Liver (tissue), 9 donors: ENCODE data around the gene IGF2R. TPM values are rescaled to one million over a fixed set of nuclear protein-coding genes. Genes with fewer than 3 reads are reported as not detected.
A peak's percentile ranks its signal among the peaks of the same experiment; 100 is the strongest.

Source experiments
- DNase-seq: peaks from one replicate; pipeline ENCODE4 v3.0.0-alpha.2; 2017; ENCODE audit warnings: low spot score
- H3K27ac ChIP-seq, 2 donors: one replicate each; pipeline ENCODE4 v1.7.0; 2013; ENCODE audit warnings: inconsistent platforms in 2 of 2, low read length in 2 of 2, control low read depth in 1 of 2, low read depth in 1 of 2, mild to moderate bottlenecking in 1 of 2
- H3K27me3 ChIP-seq, 4 donors: one replicate each; pipeline versions ENCODE4 v1.6.1 to v1.7.0; 2013; ENCODE audit warnings: low read length in 3 of 4, inconsistent platforms in 1 of 4, mild to moderate bottlenecking in 1 of 4, moderate library complexity in 1 of 4; ENCODE audit not compliant: control insufficient read depth in 4 of 4, insufficient read depth in 4 of 4
- H3K36me3 ChIP-seq, 4 donors: one replicate each; pipeline versions ENCODE4 v1.6.1 to v1.7.0; 2013; ENCODE audit warnings: low read length in 3 of 4, mild to moderate bottlenecking in 3 of 4, low read depth in 1 of 4, moderate library complexity in 1 of 4; ENCODE audit not compliant: control insufficient read depth in 4 of 4, insufficient read depth in 3 of 4
- H3K4me1 ChIP-seq, 4 donors: one replicate each; pipeline versions ENCODE4 v1.6.1 to v1.7.0; 2013; ENCODE audit warnings: low read length in 3 of 4, mild to moderate bottlenecking in 3 of 4, moderate library complexity in 1 of 4; ENCODE audit not compliant: control insufficient read depth in 4 of 4, insufficient read depth in 4 of 4
- H3K4me3 ChIP-seq, 3 donors: one replicate each; pipeline versions ENCODE4 v1.6.1 to v1.7.0; 2013; ENCODE audit warnings: low read length in 3 of 3, control low read depth in 1 of 3, low read depth in 1 of 3, mild to moderate bottlenecking in 1 of 3
- H3K9ac ChIP-seq, 2 donors: one replicate each; pipeline ENCODE4 v1.7.0; 2013; ENCODE audit warnings: low read length in 2 of 2, mild to moderate bottlenecking in 2 of 2, moderate library complexity in 2 of 2, control low read depth in 1 of 2, low read depth in 1 of 2
- H3K9me3 ChIP-seq, 4 donors: one replicate each; pipeline versions ENCODE4 v1.6.1 to v1.7.0; 2013; ENCODE audit warnings: low read length in 3 of 4; ENCODE audit not compliant: control insufficient read depth in 4 of 4
- ATF3 ChIP-seq: IDR thresholded peaks from 2 replicates; pipeline ENCODE4 v1.6.1; 2016; ENCODE audit warnings: antibody characterized with exemption
- EGR1 ChIP-seq, 2 donors: IDR thresholded peaks; 2 replicates each; pipeline ENCODE4 v1.6.1; 2016 to 2018; ENCODE audit warnings: antibody characterized with exemption in 2 of 2, low read depth in 2 of 2
- FOXA1 ChIP-seq: IDR thresholded peaks from 2 replicates; pipeline ENCODE4 v1.6.1; 2016; ENCODE audit warnings: antibody characterized with exemption
- FOXA2 ChIP-seq: IDR thresholded peaks from 2 replicates; pipeline ENCODE4 v1.6.1; 2016; ENCODE audit warnings: antibody characterized with exemption
- GABPA ChIP-seq, 2 donors: IDR thresholded peaks in 1 of 2; conservative IDR thresholded peaks in 1 of 2; 2 replicates each; pipeline ENCODE4 v1.6.1; 2016; ENCODE audit warnings: antibody characterized with exemption in 2 of 2, mild to moderate bottlenecking in 1 of 2, moderate library complexity in 1 of 2
- HNF4G ChIP-seq: IDR thresholded peaks from 2 replicates; pipeline ENCODE4 v1.6.1; 2016; ENCODE audit warnings: antibody characterized with exemption
- RAD21 ChIP-seq, 2 donors: IDR thresholded peaks; 2 replicates each; pipeline ENCODE4 v1.6.1; 2016; ENCODE audit warnings: antibody characterized with exemption in 2 of 2, mild to moderate bottlenecking in 2 of 2
- RXRA ChIP-seq, 2 donors: IDR thresholded peaks; 2 replicates each; pipeline ENCODE4 v1.6.1; 2017 to 2018; ENCODE audit warnings: antibody characterized with exemption in 2 of 2, mild to moderate bottlenecking in 1 of 2
- SP1 ChIP-seq: IDR thresholded peaks from 2 replicates; pipeline ENCODE4 v1.6.1; 2018; ENCODE audit warnings: antibody characterized with exemption, mild to moderate bottlenecking
- TAF1 ChIP-seq: conservative IDR thresholded peaks from 2 replicates; pipeline ENCODE4 v1.6.1; 2016; ENCODE audit warnings: antibody characterized with exemption, mild to moderate bottlenecking
- YY1 ChIP-seq: IDR thresholded peaks from 2 replicates; pipeline ENCODE4 v1.6.1; 2016; ENCODE audit warnings: antibody characterized with exemption, mild to moderate bottlenecking
- WGBS: extraction: QIAGEN DNeasy Blood & Tissue Kit; methylation state at CpG from one replicate; pipeline ENCODE4 v1.1.7; 2013; 5-methylcytosine and 5-hydroxymethylcytosine counted together
- polyA plus RNA-seq, 2 donors: library from polyadenylated mRNA; stranded (reverse) in 1 of 2; unstranded in 1 of 2; fragments of 200-250 nt in 1 of 2; fragments of >200 nt in 1 of 2; fragmentation: Nextera tagmentation in 1 of 2; extraction: Ambion mirVana in 1 of 2; gene quantifications; one replicate each; pipeline versions ENCODE4 v1.2.1 to v1.2.3, GENCODE V29; 2013 to 2015
- total RNA-seq, 2 donors: library from RNA; depleted of rRNA; stranded (reverse); fragments of >200 nt; gene quantifications; one replicate each; pipeline ENCODE4 v1.2.3, GENCODE V29; 2014
- TF ChIP-seq, protein P1 (sequence below): IDR thresholded peaks from 2 replicates; pipeline ENCODE4 v1.6.1; 2016; ENCODE audit warnings: antibody characterized with exemption
- TF ChIP-seq, protein P2 (sequence below): fragments of 150-350 bp; IDR thresholded peaks from 2 replicates; pipeline ENCODE4 v1.5.1; 2017; ENCODE audit warnings: improper control_type of control experiment, low read depth, low read length; ENCODE audit not compliant: missing input control
- TF ChIP-seq, protein P3 (sequence below): IDR thresholded peaks from 2 replicates; pipeline ENCODE4 v1.6.1; 2016; ENCODE audit warnings: antibody characterized with exemption, mild to moderate bottlenecking
- donor health status: healthy.
- donor health status: healthy.
- donor health status: healthy.
- donor health status: healthy.
- donor health status: healthy.

IGF2R gene
- total and polyA plus RNA-seq, 4 donors: 16.6 to 84.9 (median 45.7) TPM

- Histone ChIP-seq H3K4me1 (peaks cover 0 to 15% (median 9%) of the 10 kb centered on the region in 4 donors), H3K36me3 (peaks cover 23 to 60% (median 46%) of the 10 kb centered on the region in 4 donors), H3K27ac (no peak overlapping the region), H3K9me3 (no peaks in the 10 kb centered on the region), H3K9ac (no peak overlapping the region), H3K4me3 (no peak overlapping the region), H3K27me3 (no peaks in the 10 kb centered on the region)
- DNase-seq: peak; percentile 47
- WGBS: 57% methylated on average over 11 of the region's 11 CpGs
- TF ChIP-seq HNF4G: no peak
- TF ChIP-seq GABPA (IDR thresholded peaks at IDR 0.05 in 1 of 2, conservative IDR thresholded peaks at IDR 0.05 in 1 of 2): no peak
- TF ChIP-seq EGR1 (IDR thresholded peaks at IDR 0.05; ENCODE audit: low read depth in 2 of 2): no peak
- TF ChIP-seq RAD21 (IDR thresholded peaks at IDR 0.05): peak; percentile 71 to 82
- TF ChIP-seq YY1: no peak
- TF ChIP-seq RXRA (IDR thresholded peaks at IDR 0.05): peak in 1 of 2 donors; percentile 32
- TF ChIP-seq FOXA1: no peak
- TF ChIP-seq, protein P1, sequence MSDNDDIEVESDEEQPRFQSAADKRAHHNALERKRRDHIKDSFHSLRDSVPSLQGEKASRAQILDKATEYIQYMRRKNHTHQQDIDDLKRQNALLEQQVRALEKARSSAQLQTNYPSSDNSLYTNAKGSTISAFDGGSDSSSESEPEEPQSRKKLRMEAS: no peak
- no peak for TF ChIP-seq FOXA2
- TF ChIP-seq, protein P2, sequence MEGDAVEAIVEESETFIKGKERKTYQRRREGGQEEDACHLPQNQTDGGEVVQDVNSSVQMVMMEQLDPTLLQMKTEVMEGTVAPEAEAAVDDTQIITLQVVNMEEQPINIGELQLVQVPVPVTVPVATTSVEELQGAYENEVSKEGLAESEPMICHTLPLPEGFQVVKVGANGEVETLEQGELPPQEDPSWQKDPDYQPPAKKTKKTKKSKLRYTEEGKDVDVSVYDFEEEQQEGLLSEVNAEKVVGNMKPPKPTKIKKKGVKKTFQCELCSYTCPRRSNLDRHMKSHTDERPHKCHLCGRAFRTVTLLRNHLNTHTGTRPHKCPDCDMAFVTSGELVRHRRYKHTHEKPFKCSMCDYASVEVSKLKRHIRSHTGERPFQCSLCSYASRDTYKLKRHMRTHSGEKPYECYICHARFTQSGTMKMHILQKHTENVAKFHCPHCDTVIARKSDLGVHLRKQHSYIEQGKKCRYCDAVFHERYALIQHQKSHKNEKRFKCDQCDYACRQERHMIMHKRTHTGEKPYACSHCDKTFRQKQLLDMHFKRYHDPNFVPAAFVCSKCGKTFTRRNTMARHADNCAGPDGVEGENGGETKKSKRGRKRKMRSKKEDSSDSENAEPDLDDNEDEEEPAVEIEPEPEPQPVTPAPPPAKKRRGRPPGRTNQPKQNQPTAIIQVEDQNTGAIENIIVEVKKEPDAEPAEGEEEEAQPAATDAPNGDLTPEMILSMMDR: peak; percentile 41
- no peak for TF ChIP-seq TAF1
- no peak for TF ChIP-seq ATF3
- TF ChIP-seq SP1: no peak
- TF ChIP-seq, protein P3, sequence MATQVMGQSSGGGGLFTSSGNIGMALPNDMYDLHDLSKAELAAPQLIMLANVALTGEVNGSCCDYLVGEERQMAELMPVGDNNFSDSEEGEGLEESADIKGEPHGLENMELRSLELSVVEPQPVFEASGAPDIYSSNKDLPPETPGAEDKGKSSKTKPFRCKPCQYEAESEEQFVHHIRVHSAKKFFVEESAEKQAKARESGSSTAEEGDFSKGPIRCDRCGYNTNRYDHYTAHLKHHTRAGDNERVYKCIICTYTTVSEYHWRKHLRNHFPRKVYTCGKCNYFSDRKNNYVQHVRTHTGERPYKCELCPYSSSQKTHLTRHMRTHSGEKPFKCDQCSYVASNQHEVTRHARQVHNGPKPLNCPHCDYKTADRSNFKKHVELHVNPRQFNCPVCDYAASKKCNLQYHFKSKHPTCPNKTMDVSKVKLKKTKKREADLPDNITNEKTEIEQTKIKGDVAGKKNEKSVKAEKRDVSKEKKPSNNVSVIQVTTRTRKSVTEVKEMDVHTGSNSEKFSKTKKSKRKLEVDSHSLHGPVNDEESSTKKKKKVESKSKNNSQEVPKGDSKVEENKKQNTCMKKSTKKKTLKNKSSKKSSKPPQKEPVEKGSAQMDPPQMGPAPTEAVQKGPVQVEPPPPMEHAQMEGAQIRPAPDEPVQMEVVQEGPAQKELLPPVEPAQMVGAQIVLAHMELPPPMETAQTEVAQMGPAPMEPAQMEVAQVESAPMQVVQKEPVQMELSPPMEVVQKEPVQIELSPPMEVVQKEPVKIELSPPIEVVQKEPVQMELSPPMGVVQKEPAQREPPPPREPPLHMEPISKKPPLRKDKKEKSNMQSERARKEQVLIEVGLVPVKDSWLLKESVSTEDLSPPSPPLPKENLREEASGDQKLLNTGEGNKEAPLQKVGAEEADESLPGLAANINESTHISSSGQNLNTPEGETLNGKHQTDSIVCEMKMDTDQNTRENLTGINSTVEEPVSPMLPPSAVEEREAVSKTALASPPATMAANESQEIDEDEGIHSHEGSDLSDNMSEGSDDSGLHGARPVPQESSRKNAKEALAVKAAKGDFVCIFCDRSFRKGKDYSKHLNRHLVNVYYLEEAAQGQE: no peak
Measured at GRCh38 chr6:160071805-160072690, 103.2 kb downstream of the IGF2R start.

DNA sequence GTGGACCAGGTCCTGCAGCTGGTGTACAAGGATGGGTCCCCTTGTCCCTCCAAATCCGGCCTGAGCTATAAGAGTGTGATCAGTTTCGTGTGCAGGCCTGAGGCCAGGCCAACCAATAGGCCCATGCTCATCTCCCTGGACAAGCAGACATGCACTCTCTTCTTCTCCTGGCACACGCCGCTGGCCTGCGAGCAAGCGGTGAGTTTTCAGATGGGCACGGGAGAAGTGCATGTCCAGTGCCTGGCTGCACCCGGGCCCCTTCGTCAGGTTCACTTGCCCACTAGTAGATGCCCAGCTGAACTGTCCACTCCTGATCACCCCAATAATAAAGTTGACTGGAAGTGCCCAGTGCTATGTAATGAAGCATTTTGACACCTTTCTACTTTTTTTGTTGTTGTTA lies 104.4 kb downstream of the IGF2R start:
- H3K4me1 ChIP-seq: peaks cover 0 to 10% (median 8%) of the 10 kb centered on the region in 4 donors
- H3K27ac ChIP-seq: no peak overlapping the region
- no peak overlapping the region for H3K4me3 ChIP-seq
- peaks cover 22 to 64% (median 51%) of the 10 kb centered on the region in 4 donors for H3K36me3 ChIP-seq
- H3K9me3 ChIP-seq: no peaks in the 10 kb centered on the region
- H3K9ac ChIP-seq: no peak overlapping the region
- H3K27me3 ChIP-seq: no peaks in the 10 kb centered on the region
- 96% methylated on average over 9 of the region's 9 CpGs for WGBS
- no peak for DNase-seq
- TF ChIP-seq SP1 (no peak), RXRA (IDR thresholded peaks at IDR 0.05) (no peak), EGR1 (IDR thresholded peaks at IDR 0.05; ENCODE audit: low read depth in 2 of 2) (no peak), HNF4G (no peak)
